Calu3 (cell line): ENCODE results near the gene TMEM116. TPM values are rescaled to one million over a fixed set of nuclear protein-coding genes. Genes with fewer than 3 reads are reported as not detected.
"Not testable (repeated sequence)": the region's sequence is repeated elsewhere in the genome, so short reads cannot be mapped to it uniquely, and the experiment has no call there.

Experiments
- BruUV-seq: library from RNA; stranded (reverse); fragments of 400-500 nt; replicated peaks from 2 replicates; lab custom pipeline; 2021; lab: Mats Ljungman, UMichigan
- CTCF ChIA-PET: fragments of 300-600 bp; sonication (Branson Sonifier 250); formaldehyde crosslinking; loops from one replicate; lab custom pipeline; 2022; ENCODE audit warnings: antibody characterized with exemption; lab: Charles Lee
- DNase-seq: peaks from one replicate; pipeline ENCODE4 v3.0.0; 2022
- H3K27ac Mint-ChIP-seq: one replicate; pipeline ENCODE4 v1.8.0; 2022; ENCODE audit warnings: mixed read lengths; ENCODE audit not compliant: unreplicated experiment
- H3K27me3 Mint-ChIP-seq: one replicate; pipeline ENCODE4 v1.8.0; 2022; ENCODE audit warnings: mixed read lengths; ENCODE audit not compliant: unreplicated experiment
- H3K36me3 Mint-ChIP-seq: one replicate; pipeline ENCODE4 v1.8.0; 2022; ENCODE audit warnings: mild to moderate bottlenecking, moderate library complexity, mixed read lengths; ENCODE audit not compliant: insufficient read depth, unreplicated experiment
- H3K4me1 Mint-ChIP-seq: one replicate; pipeline ENCODE4 v1.8.0; 2022; ENCODE audit warnings: mild to moderate bottlenecking, low read depth, mixed read lengths; ENCODE audit not compliant: unreplicated experiment
- H3K4me3 Mint-ChIP-seq: one replicate; pipeline ENCODE4 v1.8.0; 2022; ENCODE audit warnings: mild to moderate bottlenecking, low read depth, moderate library complexity, mixed read lengths; ENCODE audit not compliant: unreplicated experiment
- H3K9me3 Mint-ChIP-seq: one replicate; pipeline ENCODE4 v1.8.0; 2022; ENCODE audit warnings: low read depth, mixed read lengths; ENCODE audit not compliant: unreplicated experiment
- intact Hi-C: fragments of 100-400 bp; cut with micrococcal nuclease; formaldehyde crosslinking; loops from one replicate; pipeline ENCODE4 v1.10.0; 2022; ENCODE audit not compliant: unreplicated experiment
- total RNA-seq: library from RNA; stranded (reverse); gene quantifications from 2 replicates; pipeline ENCODE4 v1.2.3, GENCODE V29; 2022
- TF ChIP-seq, protein P1 (sequence below): fragments of 200-600 bp; IDR thresholded peaks from one replicate; pipeline ENCODE4 v1.8.0; 2022; ENCODE audit warnings: antibody characterized with exemption; ENCODE audit not compliant: unreplicated experiment

The TMEM116 gene
- total RNA-seq, 1 experiment from 2014 or later = 13.0 TPM

DNA sequence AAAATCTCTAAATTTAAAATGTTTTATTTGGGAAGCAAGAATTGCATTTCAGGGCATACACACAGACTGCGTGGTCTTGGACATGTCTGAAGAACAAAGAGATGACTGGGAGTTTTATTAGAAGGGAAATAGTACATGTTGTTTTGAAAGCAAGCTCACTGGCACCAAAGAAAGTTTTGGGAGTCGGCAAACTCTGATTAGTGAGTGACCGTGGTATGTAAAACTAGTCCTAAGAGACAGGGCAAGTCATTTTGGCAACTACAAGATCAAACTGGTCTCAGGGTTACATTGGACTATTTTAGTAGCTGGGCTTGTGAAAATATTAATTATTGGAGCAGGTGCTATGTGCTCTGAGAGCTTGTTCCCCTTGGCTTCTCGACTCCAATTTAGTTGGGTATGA, 14.9 kb downstream of the TMEM116 start:
- Mint-ChIP-seq H3K36me3 (no peaks in the 10 kb centered on the region), H3K4me3 (no peak overlapping the region), H3K4me1 (peaks cover 7% of the 10 kb centered on the region), H3K9me3 (no peaks in the 10 kb centered on the region), H3K27ac (no peak overlapping the region), H3K27me3 (no peaks in the 10 kb centered on the region)
- TF ChIP-seq, protein P1, sequence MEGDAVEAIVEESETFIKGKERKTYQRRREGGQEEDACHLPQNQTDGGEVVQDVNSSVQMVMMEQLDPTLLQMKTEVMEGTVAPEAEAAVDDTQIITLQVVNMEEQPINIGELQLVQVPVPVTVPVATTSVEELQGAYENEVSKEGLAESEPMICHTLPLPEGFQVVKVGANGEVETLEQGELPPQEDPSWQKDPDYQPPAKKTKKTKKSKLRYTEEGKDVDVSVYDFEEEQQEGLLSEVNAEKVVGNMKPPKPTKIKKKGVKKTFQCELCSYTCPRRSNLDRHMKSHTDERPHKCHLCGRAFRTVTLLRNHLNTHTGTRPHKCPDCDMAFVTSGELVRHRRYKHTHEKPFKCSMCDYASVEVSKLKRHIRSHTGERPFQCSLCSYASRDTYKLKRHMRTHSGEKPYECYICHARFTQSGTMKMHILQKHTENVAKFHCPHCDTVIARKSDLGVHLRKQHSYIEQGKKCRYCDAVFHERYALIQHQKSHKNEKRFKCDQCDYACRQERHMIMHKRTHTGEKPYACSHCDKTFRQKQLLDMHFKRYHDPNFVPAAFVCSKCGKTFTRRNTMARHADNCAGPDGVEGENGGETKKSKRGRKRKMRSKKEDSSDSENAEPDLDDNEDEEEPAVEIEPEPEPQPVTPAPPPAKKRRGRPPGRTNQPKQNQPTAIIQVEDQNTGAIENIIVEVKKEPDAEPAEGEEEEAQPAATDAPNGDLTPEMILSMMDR = no peak
- intact Hi-C loops = no loop called here
- DNase-seq = no peak
- CTCF ChIA-PET = interaction anchor here (0.7 kb wide), 1 partner anchor 53 kb away, joined by 4 read pairs; no protein-coding TSS in a partner anchor
- no TSS peak for BruUV-seq

DNA sequence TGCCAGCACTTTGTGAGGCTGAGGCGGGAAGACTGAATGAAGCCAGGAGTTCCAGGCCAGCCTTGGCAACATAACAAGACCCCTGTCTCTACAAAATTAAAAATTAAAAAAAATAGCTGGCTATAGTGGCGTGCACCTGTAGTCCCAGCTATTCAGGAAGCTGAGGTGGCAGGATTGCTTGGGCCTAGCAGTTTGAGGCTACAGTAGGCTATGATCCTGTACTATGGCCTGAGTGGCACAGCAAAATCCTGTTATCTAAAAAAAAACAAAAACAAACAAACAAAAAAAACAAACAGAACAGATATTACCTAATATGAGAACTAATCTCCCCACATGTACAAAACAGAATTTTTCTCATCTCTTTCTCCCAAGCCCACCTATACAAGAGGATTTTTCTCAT, 15.7 kb downstream of the TMEM116 start:
- H3K36me3 Mint-ChIP-seq = no peaks in the 10 kb centered on the region
- no TSS peak for BruUV-seq
- no peak for DNase-seq
- no peak overlapping the region for H3K4me3 Mint-ChIP-seq
- intact Hi-C loops = no loop called here
- no peaks in the 10 kb centered on the region for H3K27me3 Mint-ChIP-seq
- H3K9me3 Mint-ChIP-seq = no peaks in the 10 kb centered on the region
- H3K4me1 Mint-ChIP-seq = peaks cover 7% of the 10 kb centered on the region
- CTCF ChIA-PET = interaction anchor here (0.7 kb wide), 1 partner anchor 52 kb away, joined by 4 read pairs; no protein-coding TSS in a partner anchor
- TF ChIP-seq, protein P1 = no peak
- H3K27ac Mint-ChIP-seq = no peak overlapping the region

GRCh38 chr12:111995782-111996480, 17.0 kb downstream of the TMEM116 start:
- Mint-ChIP-seq H3K4me3 (no peak overlapping the region), H3K27me3 (no peaks in the 10 kb centered on the region), H3K4me1 (peaks cover 7% of the 10 kb centered on the region), H3K27ac (no peak overlapping the region), H3K9me3 (no peaks in the 10 kb centered on the region), H3K36me3 (no peaks in the 10 kb centered on the region)
- BruUV-seq = no TSS peak
- intact Hi-C loops = no loop called here
- DNase-seq = no peak
- CTCF ChIA-PET = interaction anchor here (0.6 kb wide), 2 partner anchors 346 to 1183 kb away, joined by 3 to 4 read pairs; no protein-coding TSS in a partner anchor
- TF ChIP-seq, protein P1 = no peak

GRCh38 chr12:111994211-111995111, 18.5 kb downstream of the TMEM116 start:
- CTCF ChIA-PET = interaction anchor here (0.9 kb wide), 1 partner anchor 10 kb away, joined by 3 read pairs; no protein-coding TSS in a partner anchor
- H3K4me3 Mint-ChIP-seq, intact Hi-C loops, BruUV-seq, H3K4me1 Mint-ChIP-seq, DNase-seq, H3K27ac Mint-ChIP-seq, H3K27me3 Mint-ChIP-seq, H3K9me3 Mint-ChIP-seq, H3K36me3 Mint-ChIP-seq: not testable (repeated sequence)
